Breast epithelium (tissue), 4 donors: Measurements from ENCODE around the gene SCN2B. TPM values are rescaled to one million over a fixed set of nuclear protein-coding genes. Genes with fewer than 3 reads are reported as not detected.

ENCODE experiments used
- DNase-seq, 2 donors: peaks; one replicate each; pipeline ENCODE4 v3.0.0-alpha.2; 2019; ENCODE audit warnings: low spot score in 2 of 2
- H3K27ac ChIP-seq, 2 donors: fragments of 200-600 bp; sonication (generic) in 1 of 2; one replicate each; pipeline ENCODE4 v1.5.1; 2016 to 2019; ENCODE audit warnings: mild to moderate bottlenecking in 1 of 2
- H3K27me3 ChIP-seq, 2 donors: fragments of 200-600 bp; sonication (generic) in 1 of 2; one replicate each; pipeline versions ENCODE4 v1.5.1 to v1.6.0; 2017 to 2019; ENCODE audit warnings: control low read depth in 1 of 2, mild to moderate bottlenecking in 1 of 2
- H3K36me3 ChIP-seq: fragments of 200-600 bp; one replicate; pipeline ENCODE4 v1.5.1; 2019
- H3K4me1 ChIP-seq, 2 donors: fragments of 200-600 bp; sonication (generic); one replicate each; pipeline ENCODE4 v1.5.1; 2016 to 2019; ENCODE audit warnings: control low read depth in 1 of 2
- H3K4me3 ChIP-seq, 3 donors: fragments of 200-600 bp; sonication (generic); 1 replicate in 2 of 3; 2 replicates in 1 of 3; pipeline ENCODE4 v1.5.1; 2016 to 2019; ENCODE audit warnings: mild to moderate bottlenecking in 3 of 3, moderate library complexity in 2 of 3
- H3K9me3 ChIP-seq, 2 donors: fragments of 200-600 bp; sonication (generic) in 1 of 2; one replicate each; pipeline ENCODE4 v1.5.1; 2016 to 2019; ENCODE audit warnings: control low read depth in 1 of 2
- POLR2A ChIP-seq: fragments of 450-650 bp; IDR thresholded peaks from one replicate; pipeline ENCODE4 v1.6.1; 2016; ENCODE audit warnings: antibody characterized with exemption, mild to moderate bottlenecking, moderate library complexity
- POLR2AphosphoS5 ChIP-seq, 3 donors: sonication (generic); formaldehyde crosslinking; IDR thresholded peaks; one replicate each; pipeline ENCODE4 v1.6.1; 2017; ENCODE audit warnings: antibody characterized with exemption in 3 of 3
- intact Hi-C: fragments of 100-400 bp; cut with DNase I; formaldehyde crosslinking; loops from one replicate; pipeline ENCODE4 v1.15.1; 2023; ENCODE audit warnings: low total_unique reads
- total RNA-seq, 3 donors: library from RNA; depleted of rRNA; stranded (reverse); fragments of >200 nt; gene quantifications; one replicate each; pipeline ENCODE4 v1.1.0, GENCODE V29; 2016
- TF ChIP-seq, protein P1 (sequence below), 3 donors: fragments of 450-650 bp; IDR thresholded peaks; one replicate each; pipeline ENCODE4 v1.5.1; 2016 to 2017; ENCODE audit warnings: antibody characterized with exemption in 3 of 3, mild to moderate bottlenecking in 3 of 3, moderate library complexity in 3 of 3

The SCN2B gene, protein sequence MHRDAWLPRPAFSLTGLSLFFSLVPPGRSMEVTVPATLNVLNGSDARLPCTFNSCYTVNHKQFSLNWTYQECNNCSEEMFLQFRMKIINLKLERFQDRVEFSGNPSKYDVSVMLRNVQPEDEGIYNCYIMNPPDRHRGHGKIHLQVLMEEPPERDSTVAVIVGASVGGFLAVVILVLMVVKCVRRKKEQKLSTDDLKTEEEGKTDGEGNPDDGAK
- total RNA-seq, result under 1 TPM; under 0.01 to 0.88 (median 0.16) TPM

DNA sequence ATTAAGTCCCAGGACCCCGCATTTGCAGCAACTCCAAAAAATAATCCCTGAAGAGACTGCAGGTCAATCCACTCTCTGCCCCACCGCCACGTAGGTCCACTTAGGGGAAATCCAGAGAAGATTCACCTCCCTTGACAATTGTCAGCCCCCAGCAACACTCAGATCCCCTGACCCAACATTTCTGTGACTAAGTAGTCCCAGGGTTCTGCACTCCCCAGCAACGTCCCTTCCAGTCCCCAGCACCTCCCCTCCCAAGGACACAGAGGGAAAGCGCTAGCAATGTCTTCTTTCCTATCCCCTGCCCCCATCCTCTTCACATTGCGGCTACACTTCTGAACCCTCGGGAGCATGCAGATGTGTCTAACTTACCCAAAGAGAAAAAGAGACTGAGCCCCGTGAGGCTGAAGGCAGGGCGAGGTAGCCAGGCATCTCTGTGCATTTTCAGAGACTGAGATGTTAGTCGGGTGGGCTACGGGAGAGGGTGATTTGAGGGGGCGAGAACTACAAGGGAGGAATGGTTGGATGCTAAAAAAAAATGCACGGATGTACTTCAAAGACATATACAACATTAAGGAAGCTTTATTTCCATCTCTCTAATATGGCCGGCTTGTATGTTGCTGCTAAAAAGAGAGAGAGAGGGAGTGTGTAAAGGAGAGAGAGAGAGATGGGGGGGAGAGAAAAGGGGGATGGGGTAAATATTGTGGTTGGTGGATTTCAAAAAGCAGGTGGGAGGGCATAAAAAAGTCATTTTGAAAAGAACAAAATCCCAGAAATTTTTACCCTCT is at the start of gene SCN2B:
SCN2B (minus strand) TSS at position 647 of the 785 bp plus-strand sequence; CDS start at position 439, 208 bp downstream.
- H3K27ac ChIP-seq, result peak within 1 kb of the TSS; percentile 12 to 58
- H3K4me1 ChIP-seq, result peaks cover 5 to 7% of the 10 kb centered on the region in 2 donors
- intact Hi-C loops, result no loop called here

DNA sequence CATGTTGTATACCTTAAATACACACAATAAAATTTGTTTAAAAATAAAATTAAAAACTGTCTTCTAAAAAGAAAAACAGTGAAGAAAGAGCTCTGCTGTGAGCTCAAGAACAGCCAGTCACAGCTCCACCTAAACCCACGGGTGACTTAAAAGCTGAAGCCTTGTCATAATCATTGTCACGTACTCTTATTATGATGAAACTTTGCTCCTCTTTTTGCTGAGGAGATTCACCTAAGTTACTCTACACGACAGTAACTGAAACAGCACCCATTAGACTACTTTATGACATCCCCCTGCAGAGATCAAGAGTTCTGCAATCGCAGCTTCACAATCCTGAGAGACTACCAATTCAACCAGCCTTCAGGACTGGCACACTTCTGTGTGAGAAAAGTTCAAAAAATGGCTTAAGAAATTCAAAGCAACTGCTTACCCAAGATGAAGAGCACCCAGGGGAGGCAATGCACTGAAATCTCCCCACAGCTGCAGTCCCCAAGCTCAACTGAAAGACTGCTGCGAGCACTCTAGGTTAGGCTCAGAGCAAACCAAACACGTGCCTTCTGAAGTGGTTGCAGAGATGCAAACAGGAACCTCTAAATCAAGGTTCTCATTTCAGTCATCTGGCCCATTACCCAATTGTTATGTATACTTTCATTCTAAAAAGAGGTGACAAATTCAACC is 48.2 kb upstream of the SCN2B start, which contains the start of gene JAML:
JAML (minus strand) TSS at position 501 of the 678 bp plus-strand sequence. CDS start 10,145 bp downstream, outside the sequence.
- no peaks in the 10 kb centered on the region for H3K4me1 ChIP-seq
- H3K9me3 ChIP-seq, result no peaks in the 10 kb centered on the region
- H3K27ac ChIP-seq, result no peak within 1 kb of the TSS
- peak within 1 kb of the TSS in 1 of 3 donors; percentile 17 for H3K4me3 ChIP-seq
- H3K36me3 ChIP-seq, result no peaks in the 10 kb centered on the region
- TF ChIP-seq, protein P1, sequence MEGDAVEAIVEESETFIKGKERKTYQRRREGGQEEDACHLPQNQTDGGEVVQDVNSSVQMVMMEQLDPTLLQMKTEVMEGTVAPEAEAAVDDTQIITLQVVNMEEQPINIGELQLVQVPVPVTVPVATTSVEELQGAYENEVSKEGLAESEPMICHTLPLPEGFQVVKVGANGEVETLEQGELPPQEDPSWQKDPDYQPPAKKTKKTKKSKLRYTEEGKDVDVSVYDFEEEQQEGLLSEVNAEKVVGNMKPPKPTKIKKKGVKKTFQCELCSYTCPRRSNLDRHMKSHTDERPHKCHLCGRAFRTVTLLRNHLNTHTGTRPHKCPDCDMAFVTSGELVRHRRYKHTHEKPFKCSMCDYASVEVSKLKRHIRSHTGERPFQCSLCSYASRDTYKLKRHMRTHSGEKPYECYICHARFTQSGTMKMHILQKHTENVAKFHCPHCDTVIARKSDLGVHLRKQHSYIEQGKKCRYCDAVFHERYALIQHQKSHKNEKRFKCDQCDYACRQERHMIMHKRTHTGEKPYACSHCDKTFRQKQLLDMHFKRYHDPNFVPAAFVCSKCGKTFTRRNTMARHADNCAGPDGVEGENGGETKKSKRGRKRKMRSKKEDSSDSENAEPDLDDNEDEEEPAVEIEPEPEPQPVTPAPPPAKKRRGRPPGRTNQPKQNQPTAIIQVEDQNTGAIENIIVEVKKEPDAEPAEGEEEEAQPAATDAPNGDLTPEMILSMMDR (IDR thresholded peaks at IDR 0.05), result no peak
- no peak for TF ChIP-seq POLR2A
- no peak for TF ChIP-seq POLR2AphosphoS5 (IDR thresholded peaks at IDR 0.05)
- no peaks in the 10 kb centered on the region for H3K27me3 ChIP-seq
- DNase-seq, result no peak
- intact Hi-C loops, result no loop called here

More for the DNA sequence above, at the start of gene SCN2B:
- Histone ChIP-seq H3K9me3 (no peaks in the 10 kb centered on the region), H3K4me3 (peak within 1 kb of the TSS; percentile 34 to 61 (median 48)), H3K27me3 (no peaks in the 10 kb centered on the region), H3K36me3 (no peaks in the 10 kb centered on the region)
- no peak for DNase-seq
- TF ChIP-seq, protein P1 (IDR thresholded peaks at IDR 0.05), result no peak
- TF ChIP-seq POLR2AphosphoS5 (IDR thresholded peaks at IDR 0.05) (no peak), POLR2A (no peak)

DNA sequence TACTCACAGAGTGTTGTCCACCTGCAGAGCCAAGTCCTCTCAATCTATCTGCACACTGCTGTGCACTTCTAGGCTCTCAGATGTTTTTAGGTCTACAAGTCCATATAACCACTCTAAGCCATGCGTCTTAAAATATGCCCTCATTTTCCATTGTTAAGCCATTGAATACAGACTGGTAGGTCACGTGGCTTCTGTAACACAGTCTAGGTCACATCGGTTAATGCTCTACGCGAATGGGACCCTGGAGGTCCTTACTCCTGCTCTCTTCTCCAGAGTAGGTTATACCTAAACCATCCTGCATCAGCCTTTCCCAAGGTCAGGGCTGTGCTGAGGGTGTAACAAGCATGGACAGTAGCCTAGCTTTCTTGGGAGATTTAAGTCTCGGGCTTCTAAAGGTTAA is 47.6 kb upstream of the SCN2B start:
- Histone ChIP-seq H3K27ac (no peak overlapping the region), H3K4me1 (no peaks in the 10 kb centered on the region), H3K36me3 (no peaks in the 10 kb centered on the region), H3K27me3 (no peaks in the 10 kb centered on the region), H3K4me3 (peak overlapping the region in 1 of 3 donors; percentile 17), H3K9me3 (no peaks in the 10 kb centered on the region)
- intact Hi-C loops, result no loop called here
- DNase-seq, result no peak
- TF ChIP-seq POLR2AphosphoS5 (IDR thresholded peaks at IDR 0.05) (no peak), POLR2A (no peak)
- TF ChIP-seq, protein P1 (IDR thresholded peaks at IDR 0.05), result no peak

DNA sequence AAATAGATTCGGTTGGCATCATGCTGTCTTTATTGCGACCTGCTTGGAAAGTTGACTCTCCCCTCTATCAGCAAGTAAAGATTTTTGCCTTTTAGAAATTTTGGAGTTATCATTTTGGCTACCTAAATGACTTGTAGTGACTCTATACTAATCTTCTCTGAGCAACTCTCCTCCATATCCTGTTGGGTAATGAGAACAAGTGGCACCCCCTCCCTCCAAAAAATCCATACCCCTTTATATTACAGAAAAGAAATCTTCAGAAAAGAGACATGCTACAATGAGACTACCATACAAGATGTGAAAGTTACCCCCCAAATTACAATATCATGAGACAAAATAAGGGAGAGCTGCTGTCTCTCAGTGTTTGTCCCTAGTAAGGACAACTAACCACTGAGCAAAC is 47.1 kb upstream of the SCN2B start:
- TF ChIP-seq POLR2A (no peak), POLR2AphosphoS5 (IDR thresholded peaks at IDR 0.05) (no peak)
- TF ChIP-seq, protein P1 (IDR thresholded peaks at IDR 0.05), result no peak
- no peaks in the 10 kb centered on the region for H3K27me3 ChIP-seq
- no peak for DNase-seq
- peak overlapping the region in 1 of 3 donors; percentile 17 for H3K4me3 ChIP-seq
- no peaks in the 10 kb centered on the region for H3K9me3 ChIP-seq
- H3K36me3 ChIP-seq, result no peaks in the 10 kb centered on the region
- no peaks in the 10 kb centered on the region for H3K4me1 ChIP-seq
- H3K27ac ChIP-seq, result no peak overlapping the region
- intact Hi-C loops, result no loop called here
